Raji (cell line): ENCODE data around the gene C3orf52.

Experiments used
- POLR2A ChIP-seq: IDR thresholded peaks from 2 replicates; pipeline ENCODE4 v1.6.1; 2011; ENCODE audit warnings: low read depth, low read length, control low read depth; ENCODE audit not compliant: insufficient read depth

The C3orf52 gene

GRCh38 chr3:112124907-112125607 lies 38.9 kb downstream of the C3orf52 start:
- no peak for TF ChIP-seq POLR2A

GRCh38 chr3:112126511-112126911 lies 40.3 kb downstream of the C3orf52 start:
- 0 out of 2 replicates have a peak, but pooled peaks have one; percentile 26 for TF ChIP-seq POLR2A

DNA sequence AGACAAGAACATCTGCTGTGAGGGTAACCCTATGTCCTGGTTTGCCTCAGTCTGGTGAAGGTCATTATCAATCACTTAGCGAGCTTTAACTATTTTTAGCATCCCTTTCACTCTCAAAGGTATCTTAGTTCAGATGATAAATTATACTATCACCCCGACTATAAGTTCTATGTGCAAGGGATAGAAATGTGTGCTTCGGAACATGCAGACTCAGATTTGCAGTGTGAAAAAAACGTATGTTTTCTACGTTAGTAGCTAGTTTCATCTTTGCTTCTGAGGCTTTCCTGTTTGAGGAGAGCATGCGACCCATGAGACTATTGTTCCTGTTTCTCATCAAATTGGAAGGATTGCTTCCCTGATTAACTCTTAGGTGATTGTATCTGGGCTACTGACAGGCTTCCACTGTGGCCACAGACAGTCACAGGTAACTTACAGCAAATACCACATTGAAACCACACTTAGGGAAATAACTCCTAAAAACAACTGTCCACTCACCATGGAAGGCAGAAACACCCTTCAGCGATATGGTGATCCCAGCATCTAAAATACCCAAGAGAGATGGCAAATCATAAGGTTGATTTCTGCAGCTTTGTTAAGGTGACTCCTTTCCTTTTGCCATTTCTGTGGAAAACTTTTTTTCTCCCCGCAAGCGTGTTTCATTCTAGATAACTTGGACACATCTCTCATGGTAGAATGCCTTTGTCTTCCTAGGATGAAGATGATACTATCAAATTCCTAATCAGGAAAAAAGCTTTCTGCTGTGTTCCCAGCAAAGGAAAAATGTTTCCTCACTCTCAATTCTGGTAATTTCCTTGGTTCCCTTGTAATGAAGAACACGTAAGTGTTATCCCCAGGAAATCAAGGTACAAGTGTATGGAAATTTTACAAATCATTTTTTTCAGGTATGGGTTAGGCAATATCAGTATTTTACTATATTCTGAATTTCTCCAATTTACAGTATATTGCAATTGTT lies 41.6 kb downstream of the C3orf52 start:
- no peak for TF ChIP-seq POLR2A

DNA sequence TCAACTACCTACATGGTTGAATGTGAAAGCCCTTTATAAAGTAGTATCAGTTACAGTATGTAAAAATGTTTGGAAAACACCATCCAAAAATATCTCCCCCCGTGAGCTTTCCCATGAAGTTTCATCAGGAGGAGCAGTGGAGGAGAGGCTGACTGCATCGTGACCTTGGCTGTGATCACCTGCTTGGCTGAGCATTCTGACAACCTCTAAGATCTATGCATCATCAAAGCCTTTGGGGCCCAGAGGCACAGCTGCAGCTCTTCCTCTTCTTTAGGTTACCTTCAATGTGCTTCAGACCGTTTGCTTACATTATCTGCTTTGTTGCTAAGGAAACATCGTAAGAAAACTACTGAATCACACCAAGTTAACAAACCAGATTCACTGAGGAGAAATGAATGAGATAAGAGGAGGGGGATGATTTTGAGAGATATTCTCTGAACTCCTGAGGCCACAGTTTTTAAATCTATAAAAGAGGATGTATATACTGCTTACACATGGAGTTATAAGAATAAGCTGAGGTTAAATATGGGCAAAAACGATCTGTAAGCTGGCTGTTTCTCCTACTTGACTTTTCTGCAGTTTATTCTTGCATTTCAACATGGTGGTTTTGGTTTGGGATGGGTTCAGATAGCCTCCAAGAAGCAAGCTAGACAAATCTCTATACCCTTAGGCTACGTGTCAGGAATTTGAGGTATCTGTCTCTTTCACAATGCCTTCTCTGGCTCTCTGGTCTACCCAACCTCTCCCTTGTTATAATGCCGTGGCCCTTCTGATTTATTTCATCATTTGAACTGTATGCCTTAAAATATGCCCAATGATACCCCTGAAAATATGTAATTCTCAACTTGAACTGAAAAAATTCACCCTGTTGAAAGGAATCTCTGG lies 42.9 kb downstream of the C3orf52 start:
- peak; percentile 57 for TF ChIP-seq POLR2A

DNA sequence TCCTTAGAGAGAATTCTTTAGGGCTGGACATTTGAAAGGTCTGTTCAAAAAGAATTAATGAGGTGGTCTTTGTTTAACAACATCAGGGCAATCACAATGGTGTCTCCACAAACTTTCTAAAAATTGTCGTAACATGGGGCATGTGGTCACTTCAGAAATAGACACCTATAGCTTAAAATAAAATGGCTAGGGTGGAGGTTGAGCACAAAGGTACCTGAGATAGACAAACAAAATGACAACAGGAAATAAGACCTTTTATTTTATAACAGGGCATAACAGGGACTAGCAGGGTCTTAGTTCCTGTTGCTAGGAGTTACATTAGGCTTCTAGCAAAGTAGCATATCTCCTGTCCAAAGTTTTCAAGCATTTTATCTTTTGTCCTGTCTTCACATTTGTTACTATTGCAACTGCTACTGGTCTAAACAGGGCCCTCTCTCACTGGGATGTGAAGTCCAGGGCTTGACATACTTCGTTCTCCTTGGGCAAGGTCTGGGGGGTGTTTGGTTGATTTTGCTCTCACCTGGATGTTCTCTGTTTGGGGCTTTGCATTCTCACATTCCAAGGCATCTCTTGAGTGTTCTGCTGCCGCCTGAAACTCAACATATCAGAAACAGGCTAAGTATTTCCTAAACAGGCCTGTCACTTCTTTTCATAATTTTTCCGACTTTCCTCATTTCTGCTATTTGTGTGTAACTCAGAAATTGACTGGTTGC lies 43.9 kb downstream of the C3orf52 start:
- no peak; the same call in 1 of the 2 replicates for TF ChIP-seq POLR2A

GRCh38 chr3:112130638-112130993 lies 44.4 kb downstream of the C3orf52 start:
- TF ChIP-seq POLR2A: peak; percentile 48

DNA sequence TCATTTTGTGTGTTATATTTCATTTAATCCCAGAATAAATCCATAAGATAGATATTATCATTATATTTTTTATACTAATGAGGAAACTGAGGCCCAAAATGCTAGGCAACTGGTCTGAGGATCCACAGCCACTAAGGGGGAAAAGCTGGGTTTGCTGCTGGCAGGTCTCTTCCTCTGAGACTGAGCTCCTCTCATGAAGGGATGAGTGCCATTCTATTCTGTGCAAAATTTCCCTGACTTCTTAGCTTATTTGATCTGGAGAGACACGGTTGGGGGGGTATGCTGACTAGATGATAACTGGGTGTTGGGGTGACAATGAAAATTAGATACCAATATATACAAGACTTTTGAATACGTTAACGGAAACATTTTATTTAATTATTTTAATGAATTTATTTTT lies 44.9 kb downstream of the C3orf52 start:
- peak; percentile 11; the same call in 1 of the 2 replicates for TF ChIP-seq POLR2A

GRCh38 chr3:112132088-112132487 lies 45.9 kb downstream of the C3orf52 start:
- TF ChIP-seq POLR2A: peak; percentile 49; the same call in 1 of the 2 replicates

GRCh38 chr3:112132554-112132953 lies 46.4 kb downstream of the C3orf52 start:
- no peak for TF ChIP-seq POLR2A

GRCh38 chr3:112132975-112133448 lies 46.8 kb downstream of the C3orf52 start, which contains the start of gene GCSAM:
GCSAM (minus strand) TSS chr3:112133248; CDS start chr3:112133120, 128 bp downstream.
- TF ChIP-seq POLR2A: peak; percentile 78

- TF ChIP-seq POLR2A: peak; percentile 83
These were observed 47.6 kb downstream of the C3orf52 start for GRCh38 chr3:112133626-112134334.

DNA sequence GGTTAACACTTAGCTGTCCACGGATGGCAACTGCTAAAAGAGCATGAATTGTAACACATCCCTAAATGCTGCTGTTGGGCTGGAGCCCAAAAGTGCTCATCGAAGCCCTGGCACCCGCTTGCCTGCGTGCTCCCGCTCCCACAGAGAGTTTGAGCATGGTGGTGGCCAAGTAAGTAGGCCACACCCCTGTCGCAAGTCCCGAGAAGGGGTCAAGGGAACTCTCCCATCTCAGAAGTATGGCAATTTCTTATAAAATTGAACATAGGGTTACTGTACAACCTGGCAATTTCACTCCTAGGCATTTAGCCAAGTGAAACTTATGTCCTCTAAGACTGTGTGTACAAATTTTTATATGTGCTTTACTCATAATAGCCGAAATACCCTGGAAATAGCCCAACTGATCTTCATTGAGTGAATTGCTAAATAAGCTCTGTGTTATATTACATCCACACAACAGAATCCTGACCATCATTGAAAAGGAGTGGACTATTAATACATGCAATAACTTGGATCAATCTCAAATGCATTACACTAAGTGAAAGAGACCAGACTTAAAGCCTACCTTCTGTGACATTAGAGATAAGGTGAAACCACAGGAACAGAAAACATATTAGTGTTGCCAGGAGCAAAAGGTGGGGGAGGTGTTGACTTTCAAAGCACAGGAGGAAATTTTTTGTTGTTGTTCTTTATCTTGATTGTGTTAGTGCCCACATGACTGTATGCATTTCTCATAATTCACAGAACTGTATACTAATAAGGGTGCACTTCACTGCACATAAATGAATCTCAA lies 48.3 kb downstream of the C3orf52 start:
- TF ChIP-seq POLR2A: no peak

DNA sequence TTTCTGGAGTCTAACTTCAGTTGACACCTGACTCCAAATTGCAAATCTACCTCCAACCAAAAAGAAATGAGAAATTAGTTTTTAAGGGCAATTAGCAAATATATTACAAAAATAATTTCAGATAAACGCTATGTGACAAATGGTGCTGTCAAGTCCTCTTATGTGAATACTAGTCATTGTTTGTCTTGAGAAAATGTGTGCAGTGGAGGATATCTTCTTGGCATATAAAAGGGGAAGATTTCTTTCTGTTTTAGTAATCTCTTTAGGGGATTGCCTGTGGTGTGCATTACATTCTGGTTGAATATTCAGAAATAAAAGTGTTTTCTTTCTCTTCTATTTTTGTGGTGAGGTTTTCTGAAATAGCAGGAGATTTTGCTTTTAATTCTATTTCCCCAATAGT lies 49.9 kb downstream of the C3orf52 start:
- peak; percentile 39; the same call in 1 of the 2 replicates for TF ChIP-seq POLR2A
